ENCODE results near the gene DISC1.

- no peak for TF ChIP-seq TAF1 (IDR thresholded peaks at IDR 0.05; ENCODE audit: low read depth)
- no peak for TF ChIP-seq CREB1 (IDR thresholded peaks at IDR 0.05; ENCODE audit: low read depth)
- TF ChIP-seq YY1 (IDR thresholded peaks at IDR 0.05; ENCODE audit: low read depth): no peak
- TF ChIP-seq TEAD4 (IDR thresholded peaks at IDR 0.05): no peak
- no peak for TF ChIP-seq RAD21 (IDR thresholded peaks at IDR 0.05; ENCODE audit: low read depth)
- no peak for TF ChIP-seq EP300 (IDR thresholded peaks at IDR 0.05; ENCODE audit: borderline replicate concordance)
- no peak for TF ChIP-seq FOXM1 (IDR thresholded peaks at IDR 0.05; ENCODE audit: borderline replicate concordance, low read depth)
- TF ChIP-seq REST (IDR thresholded peaks at IDR 0.05; ENCODE audit: low read depth): no peak
- TF ChIP-seq USF1 (IDR thresholded peaks at IDR 0.05): no peak
- no peak for TF ChIP-seq NFIC (IDR thresholded peaks at IDR 0.05)
- no peak for TF ChIP-seq TCF12 (IDR thresholded peaks at IDR 0.05; ENCODE audit: low read depth)
- no peak for TF ChIP-seq CEBPB (IDR thresholded peaks at IDR 0.05)
- TF ChIP-seq MAX (IDR thresholded peaks at IDR 0.05): no peak
Observed at GRCh38 chr1:231878737-231879136, 252.1 kb downstream of the DISC1 start.

Measured in Ishikawa (cell line).